Stimulated activated naive CD4-positive, alpha-beta T cell treated with Interleukin-2 at 50 U/mL for 16 hours (primary cell): ENCODE results near the gene ALDH4A1.

Experiments used
- DNase-seq: peaks from one replicate; lab custom pipeline; 2025; lab: John Stamatoyannopoulos, UW

The ALDH4A1 gene

DNA sequence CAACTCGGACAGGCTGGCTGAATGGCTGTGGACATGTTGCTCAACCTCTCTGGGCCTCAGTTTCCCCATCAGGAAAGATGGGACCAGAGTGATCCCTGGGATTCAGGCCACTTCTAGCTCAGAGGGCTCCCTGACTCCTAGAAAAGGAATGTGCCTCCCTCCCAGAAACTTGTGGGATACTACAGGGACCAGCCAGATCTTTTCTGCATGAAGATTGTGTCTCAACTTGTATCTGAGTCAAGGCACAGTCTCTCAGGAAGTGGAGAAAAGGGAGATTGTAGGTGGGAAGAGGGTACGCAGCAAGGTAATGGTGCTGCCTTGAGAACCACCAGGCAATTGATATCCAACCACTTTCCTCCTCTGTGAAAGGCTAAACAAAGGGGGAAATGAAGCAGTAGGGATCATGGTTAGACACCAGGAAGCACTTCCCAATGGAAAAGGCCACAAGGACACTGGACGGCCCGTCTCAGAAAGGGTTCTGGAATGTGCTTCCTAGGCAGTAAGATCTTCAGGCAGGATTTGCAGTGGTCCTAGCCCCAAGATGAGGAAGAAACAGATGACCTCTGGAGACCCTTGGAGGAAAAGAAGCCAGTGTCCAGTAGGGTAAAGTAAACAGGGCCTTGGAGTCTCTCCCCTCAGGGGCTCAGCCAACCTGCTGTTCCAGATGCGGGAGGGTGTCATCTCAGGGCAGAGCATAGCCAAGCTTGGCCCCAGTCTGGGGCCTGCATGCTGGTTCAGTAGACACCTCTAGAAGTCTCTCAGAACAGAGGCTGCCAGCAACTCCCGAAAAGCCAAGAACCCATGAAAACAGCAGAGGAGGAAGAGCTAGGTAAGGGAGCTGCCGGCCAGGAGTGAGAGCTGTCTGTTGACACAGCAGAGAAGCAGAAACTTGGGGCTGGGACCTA, 37.3 kb upstream of the ALDH4A1 start:
- no peak for DNase-seq

DNA sequence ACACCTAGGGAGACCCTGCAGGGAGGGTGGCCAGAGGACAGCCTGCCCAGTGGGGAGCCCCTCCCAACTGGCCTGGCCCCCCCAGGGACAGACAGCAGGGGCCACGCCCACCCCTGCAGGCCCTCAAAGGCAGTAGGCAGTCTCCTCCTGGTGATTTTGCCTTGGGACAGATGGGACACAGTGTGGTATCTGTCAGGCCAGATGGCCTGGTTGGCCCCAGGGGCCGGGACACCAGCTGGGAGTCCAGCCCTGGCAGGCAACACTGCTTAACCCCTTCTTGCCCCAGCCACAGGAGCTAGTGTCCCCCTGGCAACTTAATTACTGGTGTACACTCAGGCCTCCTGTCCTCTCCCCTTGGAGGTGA, 36.3 kb upstream of the ALDH4A1 start:
- DNase-seq, result no peak

DNA sequence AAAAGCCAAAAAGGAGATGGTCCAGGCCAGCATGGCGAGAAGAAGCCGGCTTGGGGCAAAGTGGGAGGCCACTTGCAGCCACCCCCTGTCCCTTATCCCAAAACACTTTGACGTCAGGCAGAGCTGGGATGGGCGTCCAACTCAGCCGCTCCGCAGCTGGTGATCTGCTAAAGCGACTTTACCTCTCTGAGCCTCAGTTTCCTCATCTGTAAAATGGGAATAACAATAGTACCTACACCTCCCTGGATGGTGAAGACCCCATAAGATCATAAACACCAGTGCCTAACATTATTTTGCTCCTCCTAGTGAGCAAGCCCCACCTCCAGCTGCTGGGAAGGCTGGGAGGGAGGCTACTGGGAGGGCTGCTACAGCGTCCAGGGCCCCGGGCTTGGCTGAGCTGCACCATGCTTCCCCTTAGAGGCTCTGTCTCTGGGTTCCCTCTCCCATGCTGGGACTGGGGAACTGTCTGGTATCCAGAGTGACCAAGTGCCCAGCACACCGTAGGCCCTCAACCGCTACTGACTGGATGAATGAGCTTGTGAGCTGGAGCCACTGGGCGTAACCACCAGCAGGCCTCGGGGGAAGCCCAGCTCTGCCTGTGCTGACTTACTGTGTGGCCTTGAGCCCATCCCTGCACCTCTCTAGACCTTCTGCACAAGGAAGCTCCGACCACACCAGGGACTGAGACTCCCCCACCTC, 35.8 kb upstream of the ALDH4A1 start:
- no peak for DNase-seq

DNA sequence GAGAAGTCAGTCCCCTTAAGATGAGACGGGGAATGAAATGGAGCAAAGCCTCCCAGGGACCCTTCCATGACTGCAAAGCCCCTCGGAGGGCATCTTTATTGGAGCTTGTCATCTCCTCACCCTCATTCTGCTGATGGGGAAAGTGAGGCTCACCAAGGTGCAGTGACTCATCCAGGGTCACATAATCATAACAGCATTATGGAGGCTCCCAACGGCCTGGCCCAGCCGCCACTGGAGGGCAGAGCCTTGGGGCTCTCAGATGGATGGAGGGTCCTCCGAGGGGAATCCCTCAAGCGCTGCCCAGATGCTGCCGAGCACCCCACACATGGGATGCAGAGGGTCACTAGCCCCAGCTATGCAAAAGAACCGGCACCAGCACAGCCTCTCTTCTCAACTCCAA, 35.2 kb upstream of the ALDH4A1 start:
- DNase-seq, result no peak

DNA sequence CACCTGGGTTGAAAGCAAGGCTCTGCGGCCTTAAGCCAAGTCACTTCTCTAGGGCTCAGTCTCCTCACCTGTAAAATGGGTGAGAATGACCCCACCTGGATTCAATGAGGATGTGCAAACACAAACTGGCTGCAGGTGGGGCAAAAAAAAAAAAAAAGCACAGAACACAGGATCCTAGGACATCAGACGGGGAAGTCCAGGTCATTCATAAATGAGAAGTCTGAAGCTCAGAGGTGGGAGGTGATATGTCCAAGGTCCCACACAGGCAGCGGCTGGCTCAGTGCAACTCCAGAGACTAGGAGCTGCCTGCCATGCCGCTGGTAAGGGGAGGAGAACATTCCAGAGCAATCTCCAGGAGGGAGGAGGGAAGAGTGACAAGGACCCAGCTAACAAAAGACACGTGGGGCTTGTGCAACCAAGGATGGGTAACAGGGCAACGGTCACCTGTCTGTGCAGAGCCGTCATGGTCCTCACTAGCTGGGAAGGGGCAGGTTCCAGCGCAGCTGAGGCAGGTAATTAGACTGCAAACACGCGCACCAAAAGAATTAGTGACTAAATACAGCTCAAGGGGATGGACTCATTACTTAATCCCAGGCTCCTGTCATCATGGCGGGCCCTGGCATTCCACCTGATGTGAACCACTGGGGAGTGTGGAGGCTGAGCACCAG, 34.6 kb upstream of the ALDH4A1 start:
- DNase-seq, result no peak

DNA sequence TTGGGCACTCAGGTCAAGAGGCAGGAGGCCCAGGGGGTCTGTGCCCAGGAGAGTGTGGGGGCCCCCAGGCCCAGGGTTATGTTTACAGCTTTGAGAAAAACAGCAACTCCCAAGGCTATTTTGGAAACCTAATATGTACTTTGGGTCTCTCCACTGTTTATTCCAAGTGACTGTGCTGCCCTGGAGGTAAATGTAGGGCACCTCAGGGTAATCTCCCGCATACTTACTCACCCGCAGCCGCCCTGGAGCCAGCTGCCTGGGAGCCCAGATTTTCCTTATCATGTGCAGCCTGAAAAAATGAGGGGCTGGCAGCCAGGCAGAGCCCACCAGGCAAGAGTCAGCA, 34.1 kb upstream of the ALDH4A1 start:
- no peak for DNase-seq

DNA sequence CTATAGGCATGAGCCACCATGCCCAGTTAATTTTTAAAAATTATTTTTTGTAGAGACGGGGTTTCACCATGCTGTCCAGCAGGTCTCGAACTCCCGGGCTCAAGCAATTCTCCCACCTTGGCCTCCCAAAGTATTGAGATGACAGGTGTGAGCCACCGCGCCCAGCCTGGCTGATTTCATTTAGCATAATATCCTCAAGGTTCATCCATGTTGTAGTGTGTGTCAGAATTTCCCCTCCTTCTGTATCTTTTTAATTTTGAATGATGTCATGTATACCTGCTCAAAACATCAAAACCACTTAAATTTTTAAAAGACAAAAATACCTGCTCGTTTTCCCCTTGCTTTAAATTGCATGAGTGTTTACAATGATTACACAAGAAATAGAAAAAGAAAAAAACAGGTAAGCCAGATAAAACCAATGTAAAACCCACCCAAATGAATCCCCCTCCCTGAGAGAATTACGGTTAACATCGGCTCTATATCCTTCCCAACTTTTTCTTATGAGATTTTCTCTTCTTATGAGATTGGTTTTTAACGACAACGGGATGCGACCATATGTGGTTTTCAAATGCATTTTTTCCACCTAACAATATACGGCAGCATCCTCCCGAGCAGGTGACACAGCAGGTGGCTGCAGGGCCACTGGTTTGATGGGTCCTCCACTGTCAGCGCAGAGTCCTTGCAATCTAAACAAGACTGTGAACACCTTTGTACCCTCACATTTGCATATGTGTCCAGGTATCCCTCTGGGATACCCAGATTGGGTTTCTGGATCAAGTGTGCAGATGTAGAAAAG, 32.0 kb upstream of the ALDH4A1 start:
- no peak for DNase-seq

DNA sequence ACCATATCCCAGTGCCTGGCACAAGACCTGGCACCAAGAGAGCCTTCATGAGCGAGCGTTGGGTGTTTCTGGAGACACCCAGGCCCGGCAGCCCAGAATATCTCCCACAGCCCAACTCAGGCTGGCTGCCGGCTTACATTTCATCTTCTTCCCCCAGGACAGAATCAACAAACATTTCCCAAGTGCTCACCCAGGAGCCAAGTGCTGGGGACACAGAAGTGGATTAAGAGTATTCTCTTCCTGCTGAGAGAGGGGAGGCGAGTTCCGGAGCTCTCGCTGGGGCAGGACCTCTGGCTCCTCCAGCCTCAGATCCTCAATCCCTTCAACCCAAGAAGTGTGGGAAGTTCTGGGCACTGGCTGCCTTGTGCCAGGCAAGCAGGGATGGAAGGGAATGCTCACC, 30.5 kb upstream of the ALDH4A1 start:
- no peak for DNase-seq

DNA sequence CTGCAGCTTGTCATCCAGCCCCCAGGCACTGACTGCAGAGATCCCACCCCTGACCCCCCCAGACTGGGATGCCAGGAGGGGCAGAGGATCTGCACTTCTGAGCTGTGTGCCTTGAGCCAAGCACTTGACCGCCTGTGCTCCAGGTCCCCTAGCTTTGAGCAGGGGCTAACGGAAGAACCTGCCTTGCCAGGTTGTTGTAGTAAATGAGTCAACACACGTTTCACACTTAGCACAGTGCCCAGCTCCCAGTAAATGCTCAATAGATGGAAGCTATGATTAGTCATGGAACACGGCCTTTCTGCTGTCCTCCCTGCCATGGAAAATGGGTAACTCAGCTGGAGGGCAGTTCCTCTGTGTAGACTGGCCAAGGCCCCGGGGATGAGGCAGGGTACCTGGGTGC, 30.0 kb upstream of the ALDH4A1 start:
- DNase-seq, result no peak

DNA sequence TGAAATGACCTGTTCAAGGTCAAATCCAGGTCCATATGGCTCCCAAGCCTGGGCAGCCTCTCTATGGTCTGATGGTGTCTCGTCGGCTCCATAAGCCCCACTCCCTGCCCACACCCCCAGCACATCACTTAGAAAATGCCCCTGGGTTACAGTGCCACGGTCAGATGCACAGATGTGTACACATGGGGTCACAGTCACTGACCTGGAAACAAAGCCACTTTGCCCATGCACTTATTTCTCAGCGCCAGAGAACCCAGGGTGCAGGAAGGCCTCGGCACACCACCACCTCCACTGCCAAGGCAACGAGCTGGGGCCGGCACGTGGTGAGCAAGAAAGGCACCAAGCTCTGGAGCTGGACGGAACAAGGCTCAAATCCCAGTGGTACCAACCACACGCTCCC, 29.4 kb upstream of the ALDH4A1 start:
- no peak for DNase-seq

DNA sequence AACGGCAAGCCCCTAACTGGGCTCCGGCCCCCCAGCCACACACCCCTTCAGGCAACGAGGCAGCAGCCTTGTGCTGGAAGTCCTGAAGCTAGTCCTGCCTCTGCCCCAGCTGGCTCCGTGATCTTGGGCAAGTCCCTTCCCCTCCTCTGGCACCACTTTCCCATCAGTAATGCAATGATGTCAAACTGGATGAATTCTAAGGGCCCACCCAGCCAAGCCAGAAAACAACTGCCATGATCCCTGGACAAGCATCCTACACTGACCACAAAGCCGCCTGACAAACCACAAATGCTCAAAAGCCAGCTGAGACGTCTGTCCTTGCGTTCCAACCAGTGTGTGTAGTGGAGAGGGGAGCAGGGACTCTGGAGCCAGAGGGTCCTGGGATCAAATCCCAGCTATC, 27.3 kb upstream of the ALDH4A1 start:
- no peak for DNase-seq

DNA sequence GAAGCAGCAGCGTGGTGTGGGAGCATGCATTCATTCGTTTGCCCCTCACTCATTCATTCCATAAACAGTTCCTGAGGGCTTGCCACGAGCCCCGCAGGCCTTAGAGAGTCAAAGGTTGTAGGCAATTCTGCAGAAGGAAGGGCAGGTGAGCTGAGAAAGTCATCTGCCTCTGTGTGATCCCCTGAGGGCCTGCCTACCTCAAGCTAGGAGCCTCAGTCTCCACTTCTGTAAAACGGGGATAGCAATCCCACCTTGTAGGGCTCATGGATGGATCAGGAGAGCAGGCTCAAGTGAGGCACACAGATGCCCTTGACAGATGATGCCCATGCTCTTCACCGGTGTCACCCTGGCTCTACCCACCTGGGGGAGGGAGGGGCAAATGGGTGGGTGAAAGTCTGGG, 26.6 kb upstream of the ALDH4A1 start:
- DNase-seq, result no peak

DNA sequence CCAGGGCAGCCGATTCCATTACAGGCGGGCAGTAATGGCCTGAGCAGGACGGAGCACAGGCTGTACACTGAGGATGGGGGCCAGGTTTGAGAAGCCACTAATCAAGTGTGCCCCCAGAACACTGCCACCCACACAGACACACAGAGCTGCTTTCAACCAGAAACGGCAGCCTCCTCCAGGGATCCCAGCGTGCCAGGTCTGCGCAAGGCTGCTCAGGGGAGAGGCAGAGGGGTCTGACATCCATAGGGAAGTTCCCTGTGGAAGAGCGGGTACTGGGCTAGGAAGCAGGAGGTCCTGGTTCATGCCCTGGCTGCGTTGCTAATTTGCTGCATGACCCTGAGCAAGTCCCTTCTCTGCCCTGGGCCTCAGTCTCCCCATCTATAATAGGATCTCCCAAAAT, 26.1 kb upstream of the ALDH4A1 start:
- DNase-seq, result no peak

DNA sequence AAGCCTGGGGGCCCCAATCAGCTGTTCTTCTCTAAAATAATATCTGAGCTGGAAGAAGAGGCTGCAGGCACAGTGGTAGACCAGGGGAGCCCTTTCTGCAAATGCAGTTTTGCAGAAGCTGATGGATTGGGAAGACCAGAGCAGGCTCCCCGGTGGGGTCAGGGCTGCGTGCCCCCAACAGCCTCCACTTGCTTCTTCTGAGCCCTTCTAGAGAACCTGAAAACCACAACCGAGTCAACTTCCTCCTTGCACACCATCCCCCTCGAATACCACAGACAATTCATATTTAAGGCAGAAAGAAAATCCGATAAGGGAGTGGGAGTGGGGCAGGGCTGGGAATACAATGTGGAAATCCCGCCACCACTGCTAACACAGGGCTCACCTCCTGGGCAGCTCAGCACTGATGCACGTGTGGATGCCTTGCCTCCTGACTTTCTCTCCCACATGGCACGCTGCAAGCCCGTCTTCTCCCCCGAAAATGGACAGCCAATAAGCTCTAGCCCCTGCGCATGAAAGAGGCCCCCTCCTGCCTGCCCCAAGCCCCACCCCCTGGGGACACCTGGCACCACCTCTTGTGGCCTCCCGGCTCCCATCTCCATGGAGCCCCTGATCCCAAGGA, 25.4 kb upstream of the ALDH4A1 start:
- peak; percentile 18 for DNase-seq

DNA sequence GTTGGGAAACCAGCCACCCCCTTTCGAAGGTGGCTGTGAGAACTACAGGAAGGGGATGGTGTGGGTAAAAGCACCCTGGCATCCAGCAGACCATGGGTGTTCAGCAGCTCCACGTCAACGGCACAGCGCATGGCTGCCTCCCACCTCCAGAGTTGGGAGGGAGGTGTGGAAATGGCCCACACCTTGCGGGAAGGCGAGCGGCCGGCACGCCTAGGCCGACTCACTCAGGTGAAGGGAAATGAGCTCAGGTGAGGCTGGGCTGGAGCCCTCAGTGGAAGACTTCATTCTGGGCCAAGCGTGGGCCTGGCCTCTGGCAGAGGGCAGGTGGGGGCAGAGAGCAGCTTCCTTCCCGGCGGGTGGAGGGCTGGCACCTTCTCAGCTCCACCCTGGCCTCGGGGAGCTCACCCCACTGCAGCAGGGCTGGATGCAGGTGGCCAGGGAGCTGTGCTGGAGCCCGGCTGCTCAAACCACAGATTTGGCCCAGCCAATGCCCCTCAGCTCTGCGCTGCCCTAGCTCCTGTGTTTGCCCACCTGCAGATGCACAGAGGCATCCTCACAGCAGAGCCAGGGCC, 24.8 kb upstream of the ALDH4A1 start:
- DNase-seq, result peak; percentile 54

DNA sequence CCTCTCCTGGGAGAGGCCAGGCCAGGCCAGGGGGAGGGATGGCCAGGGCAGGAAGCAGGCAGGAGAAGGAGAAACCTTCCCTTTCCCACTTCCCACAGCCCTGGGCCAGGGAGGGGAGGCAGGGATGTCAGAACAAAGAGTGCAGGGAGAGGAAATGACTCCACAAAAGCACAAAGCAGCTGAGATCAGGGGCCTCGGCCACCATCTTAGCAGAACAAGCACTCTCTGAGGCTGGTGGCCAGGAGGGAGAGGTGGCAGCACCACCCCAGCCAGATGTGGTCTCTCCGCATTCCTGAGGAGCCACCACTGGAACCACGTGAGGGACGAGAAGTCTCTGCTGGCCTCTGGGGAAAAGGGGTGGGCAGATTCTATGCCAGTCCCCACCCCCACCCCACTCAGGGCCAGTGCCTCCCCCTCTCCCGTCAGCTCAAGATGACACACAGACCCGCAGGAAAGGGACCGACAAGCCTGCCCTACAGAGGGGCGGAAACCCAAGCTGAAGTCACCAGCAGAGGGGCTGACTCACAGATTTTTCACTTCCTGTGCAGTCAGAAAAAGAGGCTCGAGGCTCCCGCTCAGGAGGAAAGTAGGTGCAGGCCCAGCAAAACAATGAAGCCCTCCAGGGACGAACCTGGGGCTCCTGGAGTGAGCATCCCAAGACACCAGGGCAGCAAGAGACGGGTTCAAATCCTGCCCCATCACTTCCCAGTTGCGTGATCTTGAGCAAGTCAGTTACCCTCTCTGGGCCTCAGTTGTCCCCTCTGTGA, 24.1 kb upstream of the ALDH4A1 start:
- DNase-seq, result peak; percentile 88

DNA sequence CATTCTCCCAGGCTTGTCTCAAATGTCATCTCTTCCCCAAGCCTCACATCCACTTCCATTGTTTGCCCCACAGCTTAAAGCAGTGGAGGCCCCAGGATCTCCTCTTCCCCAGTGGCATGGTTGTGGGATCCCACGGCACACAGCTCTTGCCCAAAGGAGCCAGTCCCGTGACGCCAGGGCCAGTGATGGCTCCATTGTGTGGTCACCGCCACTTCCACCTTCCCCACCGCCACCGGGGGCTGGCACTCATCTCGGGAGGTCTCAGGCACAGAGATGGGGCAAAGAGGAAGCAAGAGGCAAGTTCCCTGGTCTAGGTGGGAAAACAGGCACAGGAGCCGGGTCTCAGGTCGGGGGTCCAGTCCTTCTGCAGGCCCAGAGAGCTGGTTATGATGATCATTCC, 22.9 kb upstream of the ALDH4A1 start:
- DNase-seq, result no peak

DNA sequence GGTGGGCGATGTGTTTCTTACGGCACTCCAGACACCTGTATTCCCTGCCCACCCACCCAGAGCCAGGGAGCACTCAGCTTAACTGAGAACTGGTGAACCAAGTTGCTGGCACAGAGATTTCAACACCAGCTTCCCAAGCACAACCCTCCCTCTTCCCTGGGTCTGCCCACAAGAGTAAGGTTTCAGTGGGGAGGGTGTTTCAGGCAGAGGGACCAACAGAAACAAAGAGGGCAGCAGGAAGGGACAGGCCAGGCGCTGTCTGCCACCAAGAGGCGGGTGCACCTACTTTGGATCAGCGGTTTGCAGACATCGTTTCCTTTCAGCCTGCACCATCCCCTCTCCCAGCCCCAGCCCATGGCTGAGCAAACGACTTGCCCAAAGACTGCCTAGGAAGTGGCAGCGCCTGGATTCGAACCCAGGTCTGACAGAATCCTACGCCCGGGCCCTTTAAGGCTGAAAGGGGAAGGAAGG, 21.9 kb upstream of the ALDH4A1 start:
- DNase-seq, result no peak

DNA sequence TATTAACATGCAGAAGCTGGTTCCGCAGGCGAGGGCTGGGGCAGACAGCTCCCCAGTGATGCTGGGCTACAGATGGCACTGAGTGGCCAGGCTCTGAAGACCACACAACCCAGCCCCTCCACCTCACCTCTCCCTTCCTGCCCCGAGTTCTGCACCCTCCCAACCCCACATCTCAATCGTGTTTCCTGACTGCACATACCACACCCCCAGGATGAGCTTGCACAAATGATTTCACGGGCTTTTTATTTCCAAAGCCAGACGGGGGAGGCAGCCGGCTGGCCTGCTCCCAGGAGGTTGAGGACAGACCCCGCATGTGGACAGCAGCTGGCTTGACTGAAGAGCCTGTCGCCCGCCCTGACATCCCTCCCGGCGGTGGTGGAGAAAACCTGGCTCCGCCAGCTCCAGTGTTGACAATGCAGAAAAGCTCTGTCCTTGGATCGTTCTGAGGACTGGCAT, 21.4 kb upstream of the ALDH4A1 start:
- DNase-seq, result no peak
